ENCODE measurements around the gene ORM2.

The ORM2 gene

GRCh38 chr9:114343471-114344187, 14.0 kb downstream of the ORM2 start:
- no peak overlapping the region for H3K27ac ChIP-seq
- H3K4me3 ChIP-seq = no peak overlapping the region

GRCh38 chr9:114344188-114344566, 14.5 kb downstream of the ORM2 start:
- H3K27ac ChIP-seq = no peak overlapping the region
- H3K4me3 ChIP-seq = no peak overlapping the region

- no peak overlapping the region for H3K4me3 ChIP-seq
- no peak overlapping the region for H3K27ac ChIP-seq
Measured at GRCh38 chr9:114344692-114345091, 15.0 kb downstream of the ORM2 start.

- H3K27ac ChIP-seq = no peak overlapping the region
Measured at GRCh38 chr9:114345493-114346065, 15.9 kb downstream of the ORM2 start.

GRCh38 chr9:114346146-114346545, 16.5 kb downstream of the ORM2 start:
- no peak overlapping the region for H3K27ac ChIP-seq
- no peak overlapping the region for H3K4me3 ChIP-seq

More at GRCh38 chr9:114345493-114346065, 15.9 kb downstream of the ORM2 start:
- no peak overlapping the region for H3K4me3 ChIP-seq

GRCh38 chr9:114347675-114348074, 18.0 kb downstream of the ORM2 start:
- H3K27ac ChIP-seq = peak overlapping the region in 1 of 21 experiments; percentile 56
- no peak overlapping the region for H3K4me3 ChIP-seq

GRCh38 chr9:114348261-114348905, 18.7 kb downstream of the ORM2 start:
- Histone ChIP-seq H3K27ac (peak overlapping the region in 7 of 21 experiments; percentile 12 to 74 (median 50)), H3K4me3 (no peak overlapping the region)

- H3K4me3 ChIP-seq = no peak overlapping the region
- peak overlapping the region in 8 of 21 experiments; percentile 12 to 74 (median 50) for H3K27ac ChIP-seq
Measured at GRCh38 chr9:114348906-114349482, 19.3 kb downstream of the ORM2 start.

GRCh38 chr9:114349713-114350480, 20.2 kb downstream of the ORM2 start:
- no peak overlapping the region for H3K4me3 ChIP-seq
- H3K27ac ChIP-seq = peak overlapping the region in 7 of 21 experiments; percentile 0 to 56 (median 38)

GRCh38 chr9:114350636-114351401, 21.1 kb downstream of the ORM2 start:
- peak overlapping the region in 1 of 21 experiments; percentile 56 for H3K27ac ChIP-seq

GRCh38 chr9:114351932-114352331, 22.3 kb downstream of the ORM2 start:
- Histone ChIP-seq H3K27ac (no peak overlapping the region), H3K4me3 (no peak overlapping the region)

More at GRCh38 chr9:114350636-114351401, 21.1 kb downstream of the ORM2 start:
- H3K4me3 ChIP-seq = no peak overlapping the region

- Histone ChIP-seq H3K4me3 (no peak overlapping the region), H3K27ac (no peak overlapping the region)
Measured at GRCh38 chr9:114355821-114356220, 26.2 kb downstream of the ORM2 start.

GRCh38 chr9:114356792-114357191, 27.1 kb downstream of the ORM2 start:
- H3K4me3 ChIP-seq = no peak overlapping the region
- H3K27ac ChIP-seq = no peak overlapping the region

- no peak overlapping the region for H3K27ac ChIP-seq
Measured at GRCh38 chr9:114357360-114357759, 27.7 kb downstream of the ORM2 start.

GRCh38 chr9:114357911-114358328, 28.3 kb downstream of the ORM2 start:
- Histone ChIP-seq H3K27ac (peak overlapping the region in 1 of 21 experiments; percentile 28), H3K4me3 (no peak overlapping the region)

More at GRCh38 chr9:114357360-114357759, 27.7 kb downstream of the ORM2 start:
- no peak overlapping the region for H3K4me3 ChIP-seq

- H3K27ac ChIP-seq = no peak overlapping the region
- H3K4me3 ChIP-seq = no peak overlapping the region
Measured at GRCh38 chr9:114359801-114360200, 30.1 kb downstream of the ORM2 start.

GRCh38 chr9:114361542-114361941, 31.9 kb downstream of the ORM2 start:
- Histone ChIP-seq H3K4me3 (no peak overlapping the region), H3K27ac (no peak overlapping the region)

GRCh38 chr9:114362394-114362793, 32.7 kb downstream of the ORM2 start:
- peak overlapping the region in 3 of 21 experiments; percentile 5 to 50 (median 8) for H3K27ac ChIP-seq
- H3K4me3 ChIP-seq = no peak overlapping the region

GRCh38 chr9:114363424-114363823, 33.8 kb downstream of the ORM2 start:
- H3K4me3 ChIP-seq = no peak overlapping the region
- peak overlapping the region in 11 of 21 experiments; percentile 1 to 87 (median 26) for H3K27ac ChIP-seq
